ENCODE measurements around the gene TOM1. TPM values are rescaled to one million over a fixed set of nuclear protein-coding genes. Genes with fewer than 3 reads are reported as not detected.

The TOM1 gene
- total RNA-seq, 1 experiment from 2014 or later = 22.3 TPM

DNA sequence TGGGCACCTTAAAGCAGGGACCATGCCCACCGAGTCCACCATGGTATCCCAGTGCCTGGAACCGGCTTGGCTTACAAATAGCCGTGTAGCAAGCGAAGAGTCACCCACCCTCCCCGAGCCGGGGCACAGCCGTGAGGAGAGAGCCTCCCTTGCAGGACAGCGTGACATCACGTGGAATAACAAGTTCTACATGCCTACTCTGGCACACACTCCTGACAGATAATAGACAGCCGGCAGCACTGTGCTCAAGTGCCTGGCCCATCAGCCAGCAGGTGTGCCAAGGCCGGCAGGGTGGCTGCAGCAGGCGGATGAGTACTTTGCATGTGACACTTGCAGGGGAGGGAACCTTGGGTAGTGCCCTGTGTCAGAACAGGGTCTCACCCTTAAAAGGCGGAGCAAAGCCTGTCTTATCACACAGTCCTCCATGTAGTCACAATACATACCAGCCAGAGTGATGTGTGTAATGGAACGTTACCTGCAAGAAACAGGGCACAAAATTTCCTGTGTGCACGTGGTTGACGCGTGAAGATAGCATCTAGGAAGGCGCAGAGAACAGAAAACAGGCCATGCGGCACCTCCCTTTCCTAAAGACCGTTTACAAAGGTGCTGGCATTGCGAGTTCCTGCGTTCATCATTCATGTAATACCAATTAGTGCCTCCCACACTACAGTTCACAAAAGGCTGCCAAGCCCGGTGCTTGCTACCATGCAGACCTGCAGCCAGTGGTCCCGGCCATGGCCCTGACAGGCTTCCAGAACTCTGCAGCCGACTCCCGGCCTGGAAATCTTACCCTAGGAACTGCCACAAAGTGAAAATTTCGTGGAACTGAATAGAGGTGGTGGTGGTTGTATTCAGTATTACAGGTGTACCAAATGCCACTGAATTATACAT, 16.4 kb downstream of the TOM1 start:
- Histone ChIP-seq H2BK20ac (ENCODE audit: low read depth, low read length, poor library complexity, severe bottlenecking) (no peak overlapping the region), H3K14ac (ENCODE audit: insufficient read depth, low read length) (no peak overlapping the region), H2BK12ac (ENCODE audit: insufficient read length, low read depth, low read length) (no peak overlapping the region), H4K91ac (ENCODE audit: insufficient read length, low read depth, low read length) (no peak overlapping the region), H3K79me1 (ENCODE audit: insufficient read depth, low read depth, low read length, poor library complexity, severe bottlenecking) (no peaks in the 10 kb centered on the region), H3K56ac (ENCODE audit: insufficient read length, low read depth, low read length) (no peak overlapping the region), H3K9ac (ENCODE audit: extremely low read depth, insufficient read length, low read length) (no peak overlapping the region), H3K23ac (ENCODE audit: insufficient read length, low read depth, low read length) (no peak overlapping the region), H3K4me1 (ENCODE audit: insufficient read depth, low read length) (no peaks in the 10 kb centered on the region), H2BK120ac (ENCODE audit: low read depth, low read length, poor library complexity, severe bottlenecking) (no peak overlapping the region), H3K23me2 (ENCODE audit: insufficient read length, low read depth, low read length, poor library complexity, severe bottlenecking) (no peaks in the 10 kb centered on the region), H2AFZ (ENCODE audit: low read length) (no peak overlapping the region), H3K4ac (ENCODE audit: low read depth, low read length) (no peak overlapping the region), H2BK5ac (ENCODE audit: insufficient read length, low read length) (no peak overlapping the region), H4K5ac (ENCODE audit: insufficient read length, low read depth, low read length) (no peak overlapping the region), H3K9me3 (ENCODE audit: control insufficient read depth, low read depth, low read length) (no peaks in the 10 kb centered on the region), H3T11ph (ENCODE audit: low read length) (no peak overlapping the region), H3K79me2 (ENCODE audit: insufficient read depth, low read length) (no peaks in the 10 kb centered on the region), H2AK5ac (ENCODE audit: insufficient read length, low read length) (no peak overlapping the region), H3K18ac (ENCODE audit: insufficient read length, low read depth, low read length) (no peak overlapping the region), H3K27ac (ENCODE audit: insufficient read length, low read depth, low read length) (no peak overlapping the region), H3K27me3 (ENCODE audit: insufficient read depth, low read length) (no peaks in the 10 kb centered on the region), H2BK15ac (ENCODE audit: low read depth, low read length) (no peak overlapping the region), H3K4me2 (ENCODE audit: insufficient read depth, insufficient read length, low read length) (no peak overlapping the region), H4K8ac (replicated peaks; ENCODE audit: insufficient read length, low read depth, low read length) (no peak overlapping the region), H4K20me1 (ENCODE audit: control insufficient read depth, insufficient read depth, insufficient read length) (peaks cover 2% of the 10 kb centered on the region)
- Mint-ChIP-seq H3K4me1 (peaks cover 5 to 6% of the 10 kb centered on the region in 2 experiments; a peak in 3 of 4 replicates), H3K27me3 (ENCODE audit: low read depth) (no peaks in the 10 kb centered on the region), H3K9me3 (no peaks in the 10 kb centered on the region), H3K27ac (peak overlapping the region in 1 of 3 experiments; percentile 11; a peak in 1 of 7 replicates), H3K36me3 (ENCODE audit: insufficient read depth in 1 of 3, low read depth in 3 of 3) (peaks cover 0 to 12% (median 4%) of the 10 kb centered on the region in 3 experiments; a peak in 4 of 7 replicates), H3K4me3 (no peak overlapping the region)
- DNase-seq = no peak
- TF ChIP-seq CTCF (conservative IDR thresholded peaks at IDR 0.05) = no peak
- WGBS (ENCODE audit: extremely low coverage, insufficient read length, low lambda C conversion rate) = no CpG with 5 or more reads among the region's 27 CpGs
